OCI-LY1 (cell line): ENCODE data around the gene FGFR2.

ENCODE experiments used
- H2AFZ ChIP-seq: fragments of 200-600 bp; sonication (generic), shearing (Covaris generic); 2 replicates; pipeline ENCODE4 v1.6.0; 2014; ENCODE audit warnings: antibody characterized with exemption, mild to moderate bottlenecking, low read length
- H3F3A ChIP-seq: fragments of 200-600 bp; sonication (generic), shearing (Covaris generic); 2 replicates; pipeline ENCODE4 v1.6.0; 2014; ENCODE audit warnings: mild to moderate bottlenecking, antibody characterized with exemption, low read length, moderate library complexity; ENCODE audit not compliant: insufficient read depth
- H3K27ac ChIP-seq: fragments of 200-600 bp; sonication (generic); 2 replicates; pipeline ENCODE4 v1.5.1; 2014; ENCODE audit warnings: low read length, mixed run types, mild to moderate bottlenecking, low read depth; ENCODE audit not compliant: poor library complexity, severe bottlenecking
- H3K27me3 ChIP-seq: fragments of 200-600 bp; sonication (generic); 2 replicates; pipeline ENCODE4 v1.6.0; 2014; ENCODE audit warnings: antibody characterized with exemption, mild to moderate bottlenecking, low read length, moderate library complexity; ENCODE audit not compliant: insufficient read depth
- H3K36me3 ChIP-seq: fragments of 200-600 bp; sonication (generic); 2 replicates; pipeline ENCODE4 v1.6.1; 2014; ENCODE audit warnings: mild to moderate bottlenecking, antibody characterized with exemption, low read length, moderate library complexity, mixed read lengths; ENCODE audit not compliant: insufficient read depth
- H3K4me1 ChIP-seq: fragments of 200-600 bp; sonication (generic); 2 replicates; pipeline ENCODE4 v1.5.1; 2014; ENCODE audit warnings: mild to moderate bottlenecking, low read length, moderate library complexity; ENCODE audit not compliant: insufficient read depth, severe bottlenecking
- H3K4me2 ChIP-seq: fragments of 200-600 bp; sonication (generic), shearing (Covaris generic); 2 replicates; pipeline ENCODE4 v1.6.1; 2014; ENCODE audit warnings: low read length
- H3K4me3 ChIP-seq: fragments of 200-600 bp; sonication (generic); 2 replicates; pipeline ENCODE4 v1.5.1; 2014; ENCODE audit warnings: low read length, low read depth, mild to moderate bottlenecking, mixed read lengths; ENCODE audit not compliant: poor library complexity, severe bottlenecking
- H3K79me2 ChIP-seq: fragments of 200-600 bp; shearing (Covaris generic); 2 replicates; pipeline ENCODE4 v1.6.1; 2016; ENCODE audit warnings: mixed run types, low read length, mixed read lengths; ENCODE audit not compliant: insufficient read depth
- H3K9ac ChIP-seq: fragments of 200-600 bp; sonication (generic), shearing (Covaris generic); 2 replicates; pipeline ENCODE4 v1.6.1; 2014; ENCODE audit warnings: mild to moderate bottlenecking, low read length, mixed read lengths
- H3K9me2 ChIP-seq: fragments of 200-600 bp; sonication (generic), shearing (Covaris generic); 2 replicates; pipeline ENCODE4 v1.6.1; 2014; ENCODE audit warnings: low read depth, mild to moderate bottlenecking, low read length, mixed read lengths
- H3K9me3 ChIP-seq: fragments of 200-600 bp; shearing (Covaris generic); 2 replicates; pipeline ENCODE4 v1.6.1; 2014; ENCODE audit warnings: low read length, mixed read lengths
- H4K20me1 ChIP-seq: fragments of 200-600 bp; sonication (generic), shearing (Covaris generic); 2 replicates; pipeline ENCODE4 v1.6.0; 2016; ENCODE audit warnings: mild to moderate bottlenecking, low read length; ENCODE audit not compliant: insufficient read depth
- CTCF ChIP-seq: fragments of 200-600 bp; sonication (generic), shearing (Covaris generic); IDR thresholded peaks from 2 replicates; pipeline ENCODE4 v1.5.1; 2017; ENCODE audit warnings: mild to moderate bottlenecking, antibody characterized with exemption, low read length, moderate library complexity, mixed read lengths
- EZH2 ChIP-seq: fragments of 200-600 bp; sonication (generic), shearing (Covaris generic); IDR thresholded peaks from 2 replicates; pipeline ENCODE4 v1.8.0; 2017; ENCODE audit warnings: borderline replicate concordance, mixed run types, mild to moderate bottlenecking, antibody characterized with exemption, low read length, moderate library complexity, mixed read lengths

The FGFR2 gene

DNA sequence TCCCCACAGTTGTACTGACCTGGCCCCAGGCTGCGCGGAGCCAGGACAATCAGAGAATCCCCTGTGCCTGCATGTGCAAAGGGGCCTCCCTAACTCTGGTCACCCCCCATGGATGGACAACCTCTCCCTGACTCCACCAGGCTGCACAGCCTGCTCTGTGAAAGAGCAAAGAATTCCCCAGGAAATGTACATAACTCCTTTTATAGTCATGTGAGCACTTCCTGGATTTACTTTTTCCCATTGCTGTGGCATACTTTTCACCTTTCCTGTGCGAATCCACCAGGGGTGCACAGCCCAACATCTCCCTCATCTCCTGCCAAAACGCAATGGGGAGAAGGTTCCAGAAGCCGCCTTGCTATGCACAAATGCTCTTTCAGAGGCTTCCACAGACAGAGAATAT lies 27.9 kb downstream of the FGFR2 start:
- Histone ChIP-seq H3K27me3 (no peaks in the 10 kb centered on the region), H3F3A (no peaks in the 10 kb centered on the region), H3K9ac (no peak overlapping the region), H3K27ac (no peak overlapping the region), H3K9me2 (no peaks in the 10 kb centered on the region), H3K4me3 (no peak overlapping the region), H3K4me2 (no peak overlapping the region), H2AFZ (no peak overlapping the region), H3K4me1 (no peaks in the 10 kb centered on the region), H3K36me3 (no peaks in the 10 kb centered on the region), H4K20me1 (no peaks in the 10 kb centered on the region), H3K9me3 (no peaks in the 10 kb centered on the region), H3K79me2 (no peaks in the 10 kb centered on the region)
- TF ChIP-seq EZH2 = no peak
- TF ChIP-seq CTCF = no peak

DNA sequence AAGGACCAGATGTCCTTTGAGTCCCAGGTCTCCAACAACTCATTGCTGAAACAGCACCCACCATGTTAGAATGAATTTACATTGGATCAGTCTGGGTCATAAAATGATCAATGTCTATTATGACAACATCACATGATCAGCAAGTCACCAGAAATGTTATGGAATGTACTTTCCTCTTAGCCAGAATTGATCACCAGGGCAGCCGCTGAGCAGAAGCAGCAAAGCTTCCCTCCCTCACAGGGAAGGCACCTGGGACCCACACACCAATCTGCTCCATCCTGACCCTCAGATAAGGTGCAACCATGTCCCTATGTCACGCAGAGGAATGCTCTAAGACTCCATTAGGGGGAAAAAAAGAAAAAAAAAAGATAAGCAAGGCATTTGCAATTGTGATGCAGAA lies 30.0 kb downstream of the FGFR2 start:
- Histone ChIP-seq H3K79me2 (no peaks in the 10 kb centered on the region), H3K27me3 (0 out of 2 replicates have a peak, but pooled peaks cover 4% of the 10 kb centered on the region), H3K36me3 (no peaks in the 10 kb centered on the region), H3F3A (no peaks in the 10 kb centered on the region), H3K9ac (no peak overlapping the region), H3K4me1 (no peaks in the 10 kb centered on the region), H2AFZ (no peak overlapping the region), H3K9me3 (no peaks in the 10 kb centered on the region), H3K9me2 (no peaks in the 10 kb centered on the region), H3K4me2 (no peak overlapping the region), H3K27ac (no peak overlapping the region), H3K4me3 (no peak overlapping the region), H4K20me1 (no peaks in the 10 kb centered on the region)
- TF ChIP-seq EZH2 (no peak), CTCF (no peak)

- Histone ChIP-seq H3K4me2 (no peak overlapping the region), H3K9ac (no peak overlapping the region), H3F3A (no peaks in the 10 kb centered on the region), H3K4me3 (no peak overlapping the region), H2AFZ (no peak overlapping the region), H3K79me2 (no peaks in the 10 kb centered on the region), H3K9me3 (no peaks in the 10 kb centered on the region), H3K9me2 (no peaks in the 10 kb centered on the region), H3K27me3 (0 out of 2 replicates have a peak, but pooled peaks cover 4% of the 10 kb centered on the region), H4K20me1 (no peaks in the 10 kb centered on the region), H3K4me1 (no peaks in the 10 kb centered on the region), H3K36me3 (no peaks in the 10 kb centered on the region), H3K27ac (no peak overlapping the region)
- TF ChIP-seq EZH2 = no peak
- no peak for TF ChIP-seq CTCF
Measured at GRCh38 chr10:121567569-121567968, 30.7 kb downstream of the FGFR2 start.
